GM23338 (cell line): ENCODE measurements around the gene ABCG2. TPM values are rescaled to one million over a fixed set of nuclear protein-coding genes. Genes with fewer than 3 reads are reported as not detected.

ENCODE experiments used
- ATAC-seq: fragments of 200-7000 bp; cut with Tn5 transposase; 3 replicates; pipeline ENCODE4 v1.9.1; 2020
- DNase-seq: peaks from one replicate; pipeline ENCODE4 v3.0.0-alpha.2; 2015; ENCODE audit warnings: low spot score
- H2AFZ ChIP-seq: fragments of 200-600 bp; sonication (generic); 2 replicates; pipeline ENCODE4 v1.8.0; 2016; ENCODE audit warnings: antibody characterized with exemption, mild to moderate bottlenecking, moderate library complexity
- H3F3A ChIP-seq: fragments of 200-600 bp; sonication (generic); replicated peaks from 2 replicates; pipeline ENCODE4 v1.8.0; 2017; ENCODE audit warnings: antibody characterized with exemption, mixed run types, low read depth
- H3K27ac ChIP-seq: fragments of 200-600 bp; sonication (generic); 2 replicates; pipeline ENCODE4 v1.6.1; 2016; ENCODE audit warnings: low read depth
- H3K27me3 ChIP-seq: fragments of 200-600 bp; sonication (generic); 2 replicates; pipeline ENCODE4 v1.8.0; 2016; ENCODE audit warnings: mild to moderate bottlenecking, mixed run types, moderate library complexity; ENCODE audit not compliant: insufficient read depth
- H3K36me3 ChIP-seq: fragments of 200-600 bp; sonication (generic); 2 replicates; pipeline ENCODE4 v1.8.0; 2016; ENCODE audit warnings: mild to moderate bottlenecking; ENCODE audit not compliant: insufficient read depth
- H3K4me1 ChIP-seq: fragments of 200-600 bp; sonication (generic); 2 replicates; pipeline ENCODE4 v1.8.0; 2016; ENCODE audit warnings: mild to moderate bottlenecking, moderate library complexity; ENCODE audit not compliant: insufficient read depth
- H3K4me2 ChIP-seq: fragments of 200-600 bp; sonication (generic); 2 replicates; pipeline ENCODE4 v1.7.1; 2017; ENCODE audit warnings: mixed run types
- H3K4me3 ChIP-seq: fragments of 200-600 bp; sonication (generic); 2 replicates; pipeline ENCODE4 v1.6.1; 2016; ENCODE audit warnings: mixed run types
- H3K79me2 ChIP-seq: fragments of 200-600 bp; sonication (generic); replicated peaks from 2 replicates; pipeline ENCODE4 v1.8.0; 2017; ENCODE audit warnings: mild to moderate bottlenecking; ENCODE audit not compliant: insufficient read depth
- H3K9me2 ChIP-seq: fragments of 200-600 bp; sonication (generic); 2 replicates; pipeline ENCODE4 v1.8.0; 2017; ENCODE audit not compliant: insufficient read depth
- H4K20me1 ChIP-seq: fragments of 200-600 bp; sonication (generic); replicated peaks from 2 replicates; pipeline ENCODE4 v1.8.0; 2017; ENCODE audit warnings: mild to moderate bottlenecking; ENCODE audit not compliant: insufficient read depth
- H3K27ac Mint-ChIP-seq: 2 replicates; pipeline ENCODE4 v1.8.0; 2020; ENCODE audit warnings: inconsistent platforms, mild to moderate bottlenecking, moderate library complexity, mixed read lengths
- H3K27me3 Mint-ChIP-seq: 3 replicates; pipeline ENCODE4 v1.8.0; 2022; ENCODE audit warnings: low read depth, mild to moderate bottlenecking, moderate library complexity, mixed read lengths, inconsistent platforms; ENCODE audit not compliant: insufficient read depth, poor library complexity
- H3K36me3 Mint-ChIP-seq: 3 replicates; pipeline ENCODE4 v1.8.0; 2021; ENCODE audit warnings: low read depth, mild to moderate bottlenecking, inconsistent platforms, moderate library complexity, mixed read lengths
- H3K4me1 Mint-ChIP-seq: 3 replicates; pipeline ENCODE4 v1.8.0; 2020; ENCODE audit warnings: mild to moderate bottlenecking, inconsistent platforms, mixed read lengths
- H3K4me3 Mint-ChIP-seq: 3 replicates; pipeline ENCODE4 v1.8.0; 2021; ENCODE audit warnings: moderate library complexity, mild to moderate bottlenecking, inconsistent platforms, mixed read lengths
- H3K9me3 Mint-ChIP-seq: 3 replicates; pipeline ENCODE4 v1.8.0; 2020; ENCODE audit warnings: moderate library complexity, mild to moderate bottlenecking, inconsistent platforms, mixed read lengths
- CREB1 ChIP-seq: fragments of 250-450 bp; sonication (Bioruptor Pico); IDR thresholded peaks from 2 replicates; pipeline ENCODE4 v1.5.0; 2020; ENCODE audit warnings: low read depth, mild to moderate bottlenecking, moderate library complexity
- EZH2 ChIP-seq: fragments of 200-600 bp; sonication (generic); IDR thresholded peaks from one replicate; pipeline ENCODE4 v1.8.0; 2017; ENCODE audit warnings: antibody characterized with exemption, mild to moderate bottlenecking, low read depth; ENCODE audit not compliant: unreplicated experiment
- EZH2phosphoT487 ChIP-seq: fragments of 200-600 bp; sonication (generic); IDR thresholded peaks from one replicate; pipeline ENCODE4 v1.8.1; 2018; ENCODE audit warnings: antibody characterized with exemption; ENCODE audit not compliant: unreplicated experiment
- JUNB ChIP-seq: IDR thresholded peaks from one replicate; pipeline ENCODE4 v1.6.1; 2016; ENCODE audit warnings: antibody characterized with exemption; ENCODE audit not compliant: unreplicated experiment
- POLR2AphosphoS5 ChIP-seq: IDR thresholded peaks from 2 replicates; pipeline ENCODE4 v1.6.1; 2016; ENCODE audit warnings: antibody characterized with exemption, low read depth
- STAT1 ChIP-seq: IDR thresholded peaks from one replicate; pipeline ENCODE4 v1.6.1; 2016; ENCODE audit warnings: antibody characterized with exemption; ENCODE audit not compliant: unreplicated experiment
- ZNF114 ChIP-seq: fragments of 250-450 bp; sonication (Bioruptor Pico); IDR thresholded peaks from 2 replicates; pipeline ENCODE4 v1.5.0; 2020; ENCODE audit warnings: mild to moderate bottlenecking, moderate library complexity
- ZNF331 ChIP-seq: fragments of 250-450 bp; sonication (Bioruptor Pico); IDR thresholded peaks from 2 replicates; pipeline ENCODE4 v1.5.0; 2020; ENCODE audit warnings: low read depth, mild to moderate bottlenecking, moderate library complexity
- polyA plus RNA-seq: library from polyadenylated mRNA; unstranded; fragments of >200 nt; fragmentation: Nextera tagmentation; extraction: Ambion mirVana; gene quantifications from 2 replicates; pipeline ENCODE4 v1.2.1, GENCODE V29; 2016
- total RNA-seq: library from RNA; depleted of rRNA; stranded (reverse); fragments of >200 nt; shearing (Covaris generic); gene quantifications from 2 replicates; pipeline ENCODE4 v1.2.3, GENCODE V29; 2014
- TF ChIP-seq, protein P1 (sequence below): fragments of 250-450 bp; sonication (Bioruptor Pico); IDR thresholded peaks from 2 replicates; pipeline ENCODE4 v1.5.0; 2020; ENCODE audit warnings: mild to moderate bottlenecking, moderate library complexity
- TF ChIP-seq, protein P2 (sequence below): IDR thresholded peaks from one replicate; pipeline ENCODE4 v1.6.1; 2018; ENCODE audit warnings: antibody characterized with exemption; ENCODE audit not compliant: unreplicated experiment
- TF ChIP-seq, protein P3 (sequence below): IDR thresholded peaks from 2 replicates; pipeline ENCODE4 v1.6.1; 2016; ENCODE audit warnings: antibody characterized with exemption
- TF ChIP-seq, protein P4 (sequence below), 2 experiments: fragments of 200-600 bp in 1 of 2; sonication (generic) in 1 of 2; conservative IDR thresholded peaks; 2 replicates each; pipeline versions ENCODE4 v1.5.1 to v1.6.1; 2016 to 2017; ENCODE audit warnings: antibody characterized with exemption in 2 of 2, low read depth in 2 of 2, mild to moderate bottlenecking in 2 of 2, moderate library complexity in 1 of 2

The ABCG2 gene
- total and polyA plus RNA-seq, 2 experiments from 2014 or later = 1.5 to 10.6 TPM

DNA sequence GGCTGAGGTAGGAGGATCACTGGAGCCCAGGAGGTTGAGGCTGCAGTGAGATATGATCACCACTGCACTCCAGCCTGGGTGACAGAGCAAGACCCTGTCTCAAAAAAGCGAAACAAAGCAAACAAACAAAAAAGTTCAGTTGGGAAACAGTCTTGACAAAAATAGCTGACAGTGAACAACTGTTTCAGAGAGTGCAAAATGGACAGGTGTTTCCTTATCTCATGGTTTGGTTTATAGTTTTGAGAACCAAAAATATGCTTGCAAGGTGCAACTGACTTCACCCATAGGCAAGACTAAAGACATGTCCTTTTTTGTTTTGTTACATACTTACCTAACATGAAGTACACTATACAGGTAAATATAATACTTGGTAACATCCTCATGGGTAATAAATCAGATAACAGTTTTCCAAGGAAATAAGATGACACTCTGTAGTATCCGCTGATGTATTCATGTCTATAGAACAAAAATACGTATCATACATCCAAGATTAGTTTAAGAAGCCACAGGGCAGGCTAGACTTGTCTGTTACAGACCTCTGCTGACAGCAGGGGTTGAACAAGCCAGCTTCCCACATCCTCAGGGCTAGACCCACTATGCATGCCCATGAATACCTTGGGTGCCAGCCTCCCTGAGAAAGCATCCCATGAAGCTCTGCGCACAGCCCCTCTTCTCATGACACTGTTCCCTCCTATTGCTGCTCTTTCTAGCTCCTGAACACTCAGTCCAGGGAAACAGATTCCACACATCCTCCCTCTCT is 59.3 kb downstream of the ABCG2 start:
- H3K4me3 Mint-ChIP-seq = no peak overlapping the region
- no peaks in the 10 kb centered on the region for H3K36me3 Mint-ChIP-seq
- H3K27me3 Mint-ChIP-seq = no peaks in the 10 kb centered on the region
- TF ChIP-seq POLR2AphosphoS5 (no peak), EZH2phosphoT487 (no peak), CREB1 (no peak), STAT1 (no peak), EZH2 (no peak), ZNF114 (CRISPR knock-in tag) (no peak), JUNB (no peak), ZNF331 (no peak)
- TF ChIP-seq, protein P1, sequence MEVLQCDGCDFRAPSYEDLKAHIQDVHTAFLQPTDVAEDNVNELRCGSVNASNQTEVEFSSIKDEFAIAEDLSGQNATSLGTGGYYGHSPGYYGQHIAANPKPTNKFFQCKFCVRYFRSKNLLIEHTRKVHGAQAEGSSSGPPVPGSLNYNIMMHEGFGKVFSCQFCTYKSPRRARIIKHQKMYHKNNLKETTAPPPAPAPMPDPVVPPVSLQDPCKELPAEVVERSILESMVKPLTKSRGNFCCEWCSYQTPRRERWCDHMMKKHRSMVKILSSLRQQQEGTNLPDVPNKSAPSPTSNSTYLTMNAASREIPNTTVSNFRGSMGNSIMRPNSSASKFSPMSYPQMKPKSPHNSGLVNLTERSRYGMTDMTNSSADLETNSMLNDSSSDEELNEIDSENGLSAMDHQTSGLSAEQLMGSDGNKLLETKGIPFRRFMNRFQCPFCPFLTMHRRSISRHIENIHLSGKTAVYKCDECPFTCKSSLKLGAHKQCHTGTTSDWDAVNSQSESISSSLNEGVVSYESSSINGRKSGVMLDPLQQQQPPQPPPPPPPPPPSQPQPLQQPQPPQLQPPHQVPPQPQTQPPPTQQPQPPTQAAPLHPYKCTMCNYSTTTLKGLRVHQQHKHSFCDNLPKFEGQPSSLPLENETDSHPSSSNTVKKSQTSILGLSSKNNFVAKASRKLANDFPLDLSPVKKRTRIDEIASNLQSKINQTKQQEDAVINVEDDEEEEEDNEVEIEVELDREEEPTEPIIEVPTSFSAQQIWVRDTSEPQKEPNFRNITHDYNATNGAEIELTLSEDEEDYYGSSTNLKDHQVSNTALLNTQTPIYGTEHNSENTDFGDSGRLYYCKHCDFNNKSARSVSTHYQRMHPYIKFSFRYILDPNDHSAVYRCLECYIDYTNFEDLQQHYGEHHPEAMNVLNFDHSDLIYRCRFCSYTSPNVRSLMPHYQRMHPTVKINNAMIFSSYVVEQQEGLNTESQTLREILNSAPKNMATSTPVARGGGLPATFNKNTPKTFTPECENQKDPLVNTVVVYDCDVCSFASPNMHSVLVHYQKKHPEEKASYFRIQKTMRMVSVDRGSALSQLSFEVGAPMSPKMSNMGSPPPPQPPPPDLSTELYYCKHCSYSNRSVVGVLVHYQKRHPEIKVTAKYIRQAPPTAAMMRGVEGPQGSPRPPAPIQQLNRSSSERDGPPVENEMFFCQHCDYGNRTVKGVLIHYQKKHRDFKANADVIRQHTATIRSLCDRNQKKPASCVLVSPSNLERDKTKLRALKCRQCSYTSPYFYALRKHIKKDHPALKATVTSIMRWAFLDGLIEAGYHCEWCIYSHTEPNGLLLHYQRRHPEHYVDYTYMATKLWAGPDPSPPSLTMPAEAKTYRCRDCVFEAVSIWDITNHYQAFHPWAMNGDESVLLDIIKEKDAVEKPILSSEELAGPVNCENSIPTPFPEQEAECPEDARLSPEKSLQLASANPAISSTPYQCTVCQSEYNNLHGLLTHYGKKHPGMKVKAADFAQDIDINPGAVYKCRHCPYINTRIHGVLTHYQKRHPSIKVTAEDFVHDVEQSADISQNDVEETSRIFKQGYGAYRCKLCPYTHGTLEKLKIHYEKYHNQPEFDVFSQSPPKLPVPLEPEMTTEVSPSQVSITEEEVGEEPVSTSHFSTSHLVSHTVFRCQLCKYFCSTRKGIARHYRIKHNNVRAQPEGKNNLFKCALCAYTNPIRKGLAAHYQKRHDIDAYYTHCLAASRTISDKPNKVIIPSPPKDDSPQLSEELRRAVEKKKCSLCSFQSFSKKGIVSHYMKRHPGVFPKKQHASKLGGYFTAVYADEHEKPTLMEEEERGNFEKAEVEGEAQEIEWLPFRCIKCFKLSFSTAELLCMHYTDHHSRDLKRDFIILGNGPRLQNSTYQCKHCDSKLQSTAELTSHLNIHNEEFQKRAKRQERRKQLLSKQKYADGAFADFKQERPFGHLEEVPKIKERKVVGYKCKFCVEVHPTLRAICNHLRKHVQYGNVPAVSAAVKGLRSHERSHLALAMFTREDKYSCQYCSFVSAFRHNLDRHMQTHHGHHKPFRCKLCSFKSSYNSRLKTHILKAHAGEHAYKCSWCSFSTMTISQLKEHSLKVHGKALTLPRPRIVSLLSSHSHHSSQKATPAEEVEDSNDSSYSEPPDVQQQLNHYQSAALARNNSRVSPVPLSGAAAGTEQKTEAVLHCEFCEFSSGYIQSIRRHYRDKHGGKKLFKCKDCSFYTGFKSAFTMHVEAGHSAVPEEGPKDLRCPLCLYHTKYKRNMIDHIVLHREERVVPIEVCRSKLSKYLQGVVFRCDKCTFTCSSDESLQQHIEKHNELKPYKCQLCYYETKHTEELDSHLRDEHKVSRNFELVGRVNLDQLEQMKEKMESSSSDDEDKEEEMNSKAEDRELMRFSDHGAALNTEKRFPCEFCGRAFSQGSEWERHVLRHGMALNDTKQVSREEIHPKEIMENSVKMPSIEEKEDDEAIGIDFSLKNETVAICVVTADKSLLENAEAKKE = no peak
- TF ChIP-seq, protein P2, sequence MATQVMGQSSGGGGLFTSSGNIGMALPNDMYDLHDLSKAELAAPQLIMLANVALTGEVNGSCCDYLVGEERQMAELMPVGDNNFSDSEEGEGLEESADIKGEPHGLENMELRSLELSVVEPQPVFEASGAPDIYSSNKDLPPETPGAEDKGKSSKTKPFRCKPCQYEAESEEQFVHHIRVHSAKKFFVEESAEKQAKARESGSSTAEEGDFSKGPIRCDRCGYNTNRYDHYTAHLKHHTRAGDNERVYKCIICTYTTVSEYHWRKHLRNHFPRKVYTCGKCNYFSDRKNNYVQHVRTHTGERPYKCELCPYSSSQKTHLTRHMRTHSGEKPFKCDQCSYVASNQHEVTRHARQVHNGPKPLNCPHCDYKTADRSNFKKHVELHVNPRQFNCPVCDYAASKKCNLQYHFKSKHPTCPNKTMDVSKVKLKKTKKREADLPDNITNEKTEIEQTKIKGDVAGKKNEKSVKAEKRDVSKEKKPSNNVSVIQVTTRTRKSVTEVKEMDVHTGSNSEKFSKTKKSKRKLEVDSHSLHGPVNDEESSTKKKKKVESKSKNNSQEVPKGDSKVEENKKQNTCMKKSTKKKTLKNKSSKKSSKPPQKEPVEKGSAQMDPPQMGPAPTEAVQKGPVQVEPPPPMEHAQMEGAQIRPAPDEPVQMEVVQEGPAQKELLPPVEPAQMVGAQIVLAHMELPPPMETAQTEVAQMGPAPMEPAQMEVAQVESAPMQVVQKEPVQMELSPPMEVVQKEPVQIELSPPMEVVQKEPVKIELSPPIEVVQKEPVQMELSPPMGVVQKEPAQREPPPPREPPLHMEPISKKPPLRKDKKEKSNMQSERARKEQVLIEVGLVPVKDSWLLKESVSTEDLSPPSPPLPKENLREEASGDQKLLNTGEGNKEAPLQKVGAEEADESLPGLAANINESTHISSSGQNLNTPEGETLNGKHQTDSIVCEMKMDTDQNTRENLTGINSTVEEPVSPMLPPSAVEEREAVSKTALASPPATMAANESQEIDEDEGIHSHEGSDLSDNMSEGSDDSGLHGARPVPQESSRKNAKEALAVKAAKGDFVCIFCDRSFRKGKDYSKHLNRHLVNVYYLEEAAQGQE = no peak
- TF ChIP-seq, protein P3, sequence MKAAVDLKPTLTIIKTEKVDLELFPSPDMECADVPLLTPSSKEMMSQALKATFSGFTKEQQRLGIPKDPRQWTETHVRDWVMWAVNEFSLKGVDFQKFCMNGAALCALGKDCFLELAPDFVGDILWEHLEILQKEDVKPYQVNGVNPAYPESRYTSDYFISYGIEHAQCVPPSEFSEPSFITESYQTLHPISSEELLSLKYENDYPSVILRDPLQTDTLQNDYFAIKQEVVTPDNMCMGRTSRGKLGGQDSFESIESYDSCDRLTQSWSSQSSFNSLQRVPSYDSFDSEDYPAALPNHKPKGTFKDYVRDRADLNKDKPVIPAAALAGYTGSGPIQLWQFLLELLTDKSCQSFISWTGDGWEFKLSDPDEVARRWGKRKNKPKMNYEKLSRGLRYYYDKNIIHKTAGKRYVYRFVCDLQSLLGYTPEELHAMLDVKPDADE = no peak
- TF ChIP-seq, protein P4, sequence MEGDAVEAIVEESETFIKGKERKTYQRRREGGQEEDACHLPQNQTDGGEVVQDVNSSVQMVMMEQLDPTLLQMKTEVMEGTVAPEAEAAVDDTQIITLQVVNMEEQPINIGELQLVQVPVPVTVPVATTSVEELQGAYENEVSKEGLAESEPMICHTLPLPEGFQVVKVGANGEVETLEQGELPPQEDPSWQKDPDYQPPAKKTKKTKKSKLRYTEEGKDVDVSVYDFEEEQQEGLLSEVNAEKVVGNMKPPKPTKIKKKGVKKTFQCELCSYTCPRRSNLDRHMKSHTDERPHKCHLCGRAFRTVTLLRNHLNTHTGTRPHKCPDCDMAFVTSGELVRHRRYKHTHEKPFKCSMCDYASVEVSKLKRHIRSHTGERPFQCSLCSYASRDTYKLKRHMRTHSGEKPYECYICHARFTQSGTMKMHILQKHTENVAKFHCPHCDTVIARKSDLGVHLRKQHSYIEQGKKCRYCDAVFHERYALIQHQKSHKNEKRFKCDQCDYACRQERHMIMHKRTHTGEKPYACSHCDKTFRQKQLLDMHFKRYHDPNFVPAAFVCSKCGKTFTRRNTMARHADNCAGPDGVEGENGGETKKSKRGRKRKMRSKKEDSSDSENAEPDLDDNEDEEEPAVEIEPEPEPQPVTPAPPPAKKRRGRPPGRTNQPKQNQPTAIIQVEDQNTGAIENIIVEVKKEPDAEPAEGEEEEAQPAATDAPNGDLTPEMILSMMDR (conservative IDR thresholded peaks at IDR 0.05; ENCODE audit: low read depth in 2 of 2) = no peak
- H3K27ac ChIP-seq = no peak overlapping the region
- no peak overlapping the region for H3K4me3 ChIP-seq
- ATAC-seq = no peak
- no peak for DNase-seq
- H3K9me2 ChIP-seq = no peaks in the 10 kb centered on the region
- no peaks in the 10 kb centered on the region for H3K27me3 ChIP-seq
- H4K20me1 ChIP-seq = no peaks in the 10 kb centered on the region; the same call in none of the 2 replicates
- H3K9me3 Mint-ChIP-seq = no peaks in the 10 kb centered on the region
- H2AFZ ChIP-seq = no peak overlapping the region
- H3K79me2 ChIP-seq = no peaks in the 10 kb centered on the region
- H3K27ac Mint-ChIP-seq = no peak overlapping the region
- H3F3A ChIP-seq = no peaks in the 10 kb centered on the region
- H3K4me1 ChIP-seq = 0 out of 2 replicates have a peak, but pooled peaks cover 2% of the 10 kb centered on the region
- no peak overlapping the region for H3K4me2 ChIP-seq
- no peaks in the 10 kb centered on the region for H3K36me3 ChIP-seq
- peaks cover 4% of the 10 kb centered on the region; the same call in 1 of the 3 replicates for H3K4me1 Mint-ChIP-seq
